Progenitor cell of endocrine pancreas (in vitro differentiated cells): ENCODE data around the gene TANGO6. TPM values are rescaled to one million over a fixed set of nuclear protein-coding genes. Genes with fewer than 3 reads are reported as not detected.

Source experiments
- DNase-seq: peaks from one replicate; pipeline ENCODE4 v3.0.0; 2021; ENCODE audit warnings: low spot score; ENCODE audit not compliant: unreplicated experiment
- H3K27ac Mint-ChIP-seq: 2 replicates; pipeline ENCODE4 v1.8.0; 2021; ENCODE audit warnings: mild to moderate bottlenecking, moderate library complexity, mixed read lengths
- H3K27me3 Mint-ChIP-seq: 2 replicates; pipeline ENCODE4 v1.8.0; 2021; ENCODE audit warnings: mixed read lengths
- H3K36me3 Mint-ChIP-seq: 2 replicates; pipeline ENCODE4 v1.8.0; 2022; ENCODE audit warnings: mixed read lengths; ENCODE audit not compliant: insufficient read depth
- H3K4me1 Mint-ChIP-seq: 2 replicates; pipeline ENCODE4 v1.8.0; 2021; ENCODE audit warnings: low read depth, mixed read lengths
- H3K4me3 Mint-ChIP-seq: 2 replicates; pipeline ENCODE4 v1.8.0; 2021; ENCODE audit warnings: low read depth, mild to moderate bottlenecking, moderate library complexity, mixed read lengths
- H3K9me3 Mint-ChIP-seq: 2 replicates; pipeline ENCODE4 v1.8.0; 2021; ENCODE audit warnings: low read depth, mixed read lengths
- total RNA-seq: library from RNA; stranded (reverse); gene quantifications from 2 replicates; pipeline ENCODE4 v1.2.1, GENCODE V29; 2021
- TF ChIP-seq, protein P1 (sequence below): fragments of 200-600 bp; sonication (generic); IDR thresholded peaks from one replicate; pipeline ENCODE4 v1.5.0; 2021; ENCODE audit warnings: antibody characterized with exemption, mild to moderate bottlenecking; ENCODE audit not compliant: unreplicated experiment

Gene TANGO6
- total RNA-seq, 1 donor from 2014 or later: 14.8 TPM

GRCh38 chr16:69111216-69111875 is 268.0 kb downstream of the TANGO6 start:
- DNase-seq: no peak
- peaks cover 4% of the 10 kb centered on the region for H3K4me1 Mint-ChIP-seq
- TF ChIP-seq, protein P1, sequence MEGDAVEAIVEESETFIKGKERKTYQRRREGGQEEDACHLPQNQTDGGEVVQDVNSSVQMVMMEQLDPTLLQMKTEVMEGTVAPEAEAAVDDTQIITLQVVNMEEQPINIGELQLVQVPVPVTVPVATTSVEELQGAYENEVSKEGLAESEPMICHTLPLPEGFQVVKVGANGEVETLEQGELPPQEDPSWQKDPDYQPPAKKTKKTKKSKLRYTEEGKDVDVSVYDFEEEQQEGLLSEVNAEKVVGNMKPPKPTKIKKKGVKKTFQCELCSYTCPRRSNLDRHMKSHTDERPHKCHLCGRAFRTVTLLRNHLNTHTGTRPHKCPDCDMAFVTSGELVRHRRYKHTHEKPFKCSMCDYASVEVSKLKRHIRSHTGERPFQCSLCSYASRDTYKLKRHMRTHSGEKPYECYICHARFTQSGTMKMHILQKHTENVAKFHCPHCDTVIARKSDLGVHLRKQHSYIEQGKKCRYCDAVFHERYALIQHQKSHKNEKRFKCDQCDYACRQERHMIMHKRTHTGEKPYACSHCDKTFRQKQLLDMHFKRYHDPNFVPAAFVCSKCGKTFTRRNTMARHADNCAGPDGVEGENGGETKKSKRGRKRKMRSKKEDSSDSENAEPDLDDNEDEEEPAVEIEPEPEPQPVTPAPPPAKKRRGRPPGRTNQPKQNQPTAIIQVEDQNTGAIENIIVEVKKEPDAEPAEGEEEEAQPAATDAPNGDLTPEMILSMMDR: no peak
- peaks cover 26% of the 10 kb centered on the region for H3K27me3 Mint-ChIP-seq
- no peak overlapping the region for H3K27ac Mint-ChIP-seq
- H3K4me3 Mint-ChIP-seq: no peak overlapping the region
- no peaks in the 10 kb centered on the region for H3K9me3 Mint-ChIP-seq
- H3K36me3 Mint-ChIP-seq: peaks cover 4% of the 10 kb centered on the region

GRCh38 chr16:69111876-69112230 is 268.5 kb downstream of the TANGO6 start:
- Mint-ChIP-seq H3K9me3 (no peaks in the 10 kb centered on the region), H3K27me3 (peaks cover 24% of the 10 kb centered on the region), H3K36me3 (peaks cover 4% of the 10 kb centered on the region), H3K4me1 (peaks cover 3% of the 10 kb centered on the region), H3K27ac (no peak overlapping the region), H3K4me3 (no peak overlapping the region)
- TF ChIP-seq, protein P1: no peak
- no peak for DNase-seq

GRCh38 chr16:69112285-69113129 is 269.2 kb downstream of the TANGO6 start:
- H3K27ac Mint-ChIP-seq: no peak overlapping the region
- TF ChIP-seq, protein P1: peak; percentile 77
- H3K27me3 Mint-ChIP-seq: peaks cover 19% of the 10 kb centered on the region
- H3K9me3 Mint-ChIP-seq: no peaks in the 10 kb centered on the region
- H3K4me1 Mint-ChIP-seq: no peaks in the 10 kb centered on the region
- DNase-seq: peak; percentile 62
- peaks cover 4% of the 10 kb centered on the region for H3K36me3 Mint-ChIP-seq
- no peak overlapping the region for H3K4me3 Mint-ChIP-seq

- Mint-ChIP-seq H3K4me3 (no peak overlapping the region), H3K27ac (no peak overlapping the region), H3K27me3 (peaks cover 13% of the 10 kb centered on the region), H3K9me3 (no peaks in the 10 kb centered on the region), H3K4me1 (no peaks in the 10 kb centered on the region), H3K36me3 (peaks cover 4% of the 10 kb centered on the region)
- DNase-seq: no peak
- TF ChIP-seq, protein P1: no peak
Measured at GRCh38 chr16:69113216-69113615, 269.9 kb downstream of the TANGO6 start.

DNA sequence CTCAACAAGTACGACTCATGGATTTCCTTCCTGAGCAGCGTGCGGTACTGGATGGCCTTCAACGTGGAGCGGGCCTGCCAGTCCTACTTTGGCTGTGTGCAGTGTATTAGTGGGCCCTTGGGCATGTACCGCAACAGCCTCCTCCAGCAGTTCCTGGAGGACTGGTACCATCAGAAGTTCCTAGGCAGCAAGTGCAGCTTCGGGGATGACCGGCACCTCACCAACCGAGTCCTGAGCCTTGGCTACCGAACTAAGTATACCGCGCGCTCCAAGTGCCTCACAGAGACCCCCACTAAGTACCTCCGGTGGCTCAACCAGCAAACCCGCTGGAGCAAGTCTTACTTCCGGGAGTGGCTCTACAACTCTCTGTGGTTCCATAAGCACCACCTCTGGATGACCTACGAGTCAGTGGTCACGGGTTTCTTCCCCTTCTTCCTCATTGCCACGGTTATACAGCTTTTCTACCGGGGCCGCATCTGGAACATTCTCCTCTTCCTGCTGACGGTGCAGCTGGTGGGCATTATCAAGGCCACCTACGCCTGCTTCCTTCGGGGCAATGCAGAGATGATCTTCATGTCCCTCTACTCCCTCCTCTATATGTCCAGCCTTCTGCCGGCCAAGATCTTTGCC is 271.1 kb downstream of the TANGO6 start:
- Mint-ChIP-seq H3K36me3 (peaks cover 4% of the 10 kb centered on the region), H3K9me3 (no peaks in the 10 kb centered on the region), H3K27me3 (peaks cover 3% of the 10 kb centered on the region), H3K4me1 (no peaks in the 10 kb centered on the region), H3K4me3 (no peak overlapping the region), H3K27ac (no peak overlapping the region)
- TF ChIP-seq, protein P1: no peak
- DNase-seq: no peak
